Osteoblast (primary cell): ENCODE data around the gene THOP1. TPM values are rescaled to one million over a fixed set of nuclear protein-coding genes. Genes with fewer than 3 reads are reported as not detected.
A peak's percentile ranks its signal among the peaks of the same experiment; 100 is the strongest.

Experiments
- DNase-seq: peaks from one replicate; pipeline ENCODE4 v3.0.0; 2011; ENCODE audit warnings: low spot score, mixed read lengths; ENCODE audit not compliant: insufficient read length; ENCODE audit errors: missing footprints
- H2AFZ ChIP-seq: 2 replicates; pipeline ENCODE4 v1.6.0; 2011; ENCODE audit warnings: mild to moderate bottlenecking, low read length
- H3K27ac ChIP-seq: 2 replicates; pipeline ENCODE4 v1.5.1; 2011; ENCODE audit warnings: mild to moderate bottlenecking, low read depth, low read length, moderate library complexity
- H3K27me3 ChIP-seq: 2 replicates; pipeline ENCODE4 v1.6.0; 2012; ENCODE audit warnings: mild to moderate bottlenecking, control low read depth, inconsistent platforms, low read length, moderate library complexity; ENCODE audit not compliant: insufficient read depth
- H3K36me3 ChIP-seq: 2 replicates; pipeline ENCODE4 v1.5.1; 2011; ENCODE audit warnings: mild to moderate bottlenecking, low read length, control low read depth, moderate library complexity; ENCODE audit not compliant: insufficient read depth
- H3K4me1 ChIP-seq: 2 replicates; pipeline ENCODE4 v1.5.1; 2011; ENCODE audit warnings: mild to moderate bottlenecking, low read length, control low read depth, moderate library complexity; ENCODE audit not compliant: insufficient read depth
- H3K4me2 ChIP-seq: 2 replicates; pipeline ENCODE4 v1.6.0; 2011; ENCODE audit warnings: mild to moderate bottlenecking, low read length; ENCODE audit not compliant: insufficient read depth
- H3K4me3 ChIP-seq: fragments of 200-600 bp; sonication (generic); 3 replicates; pipeline ENCODE4 v1.5.1; 2012; ENCODE audit warnings: mild to moderate bottlenecking, low read length, inconsistent platforms; ENCODE audit not compliant: insufficient read depth
- H3K79me2 ChIP-seq: 2 replicates; pipeline ENCODE4 v1.6.0; 2012; ENCODE audit warnings: mild to moderate bottlenecking, low read length, control low read depth, inconsistent platforms; ENCODE audit not compliant: insufficient read depth
- H3K9me3 ChIP-seq: 2 replicates; pipeline ENCODE4 v1.5.1; 2011; ENCODE audit warnings: low read depth, low read length, control low read depth
- H4K20me1 ChIP-seq: 2 replicates; pipeline ENCODE4 v1.6.0; 2012; ENCODE audit warnings: mild to moderate bottlenecking, low read length, control low read depth; ENCODE audit not compliant: insufficient read depth
- CTCF ChIP-seq: IDR thresholded peaks from 2 replicates; pipeline ENCODE4 v1.5.1; 2011; ENCODE audit warnings: mild to moderate bottlenecking, low read depth, low read length, moderate library complexity; ENCODE audit errors: extremely low read depth
- total RNA-seq: library from RNA; depleted of rRNA; stranded (reverse); fragments of >200 nt; gene quantifications from 2 replicates; pipeline ENCODE4 v1.2.3, GENCODE V29; 2012

Gene THOP1
- total RNA-seq, 1 donor, result 45.6 TPM

DNA sequence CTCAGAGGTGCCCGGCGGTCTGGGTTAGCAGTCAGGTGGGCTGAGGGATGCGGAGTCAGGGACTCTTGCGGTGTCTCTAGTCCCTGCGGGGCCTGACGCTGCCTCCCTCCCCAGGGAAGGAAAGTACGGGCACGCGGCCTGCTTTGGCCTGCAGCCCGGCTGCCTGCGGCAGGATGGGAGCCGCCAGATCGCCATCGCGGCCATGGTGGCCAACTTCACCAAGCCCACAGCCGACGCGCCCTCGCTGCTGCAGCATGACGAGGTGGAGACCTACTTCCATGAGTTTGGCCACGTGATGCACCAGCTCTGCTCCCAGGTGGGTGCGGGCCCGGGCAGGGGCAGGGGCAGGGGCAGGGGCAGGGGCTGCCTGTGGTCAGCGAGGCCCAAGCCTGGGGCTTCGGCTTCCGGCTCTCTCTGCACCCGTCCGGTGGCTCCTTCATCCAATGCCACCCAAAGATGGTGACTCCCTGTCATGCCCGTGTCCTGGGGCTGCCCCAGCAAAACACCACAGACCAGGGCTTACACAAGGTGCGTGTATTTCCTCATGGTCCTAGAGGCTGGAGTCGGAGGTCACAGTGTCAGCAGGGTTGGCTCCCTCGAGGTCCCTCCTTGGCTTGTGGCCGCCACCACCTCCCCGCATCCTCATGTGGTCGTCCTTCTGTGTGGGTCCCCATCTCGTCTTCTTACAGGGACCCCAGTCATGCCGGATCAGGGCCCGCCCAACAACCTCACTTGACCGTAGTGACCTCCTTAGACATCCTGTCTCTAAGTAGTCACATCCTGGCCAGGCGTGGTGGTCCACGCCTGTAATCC lies 23.0 kb downstream of the THOP1 start:
- peak; percentile 76 for DNase-seq
- no peaks in the 10 kb centered on the region for H3K9me3 ChIP-seq
- H3K79me2 ChIP-seq, result no peaks in the 10 kb centered on the region
- no peaks in the 10 kb centered on the region for H4K20me1 ChIP-seq
- no peak overlapping the region for H3K27ac ChIP-seq
- no peaks in the 10 kb centered on the region for H3K4me1 ChIP-seq
- H3K4me3 ChIP-seq, result no peak overlapping the region
- no peaks in the 10 kb centered on the region for H3K27me3 ChIP-seq
- no peak overlapping the region for H2AFZ ChIP-seq
- peaks cover 31% of the 10 kb centered on the region for H3K36me3 ChIP-seq
- no peak overlapping the region for H3K4me2 ChIP-seq
- no peak for TF ChIP-seq CTCF

DNA sequence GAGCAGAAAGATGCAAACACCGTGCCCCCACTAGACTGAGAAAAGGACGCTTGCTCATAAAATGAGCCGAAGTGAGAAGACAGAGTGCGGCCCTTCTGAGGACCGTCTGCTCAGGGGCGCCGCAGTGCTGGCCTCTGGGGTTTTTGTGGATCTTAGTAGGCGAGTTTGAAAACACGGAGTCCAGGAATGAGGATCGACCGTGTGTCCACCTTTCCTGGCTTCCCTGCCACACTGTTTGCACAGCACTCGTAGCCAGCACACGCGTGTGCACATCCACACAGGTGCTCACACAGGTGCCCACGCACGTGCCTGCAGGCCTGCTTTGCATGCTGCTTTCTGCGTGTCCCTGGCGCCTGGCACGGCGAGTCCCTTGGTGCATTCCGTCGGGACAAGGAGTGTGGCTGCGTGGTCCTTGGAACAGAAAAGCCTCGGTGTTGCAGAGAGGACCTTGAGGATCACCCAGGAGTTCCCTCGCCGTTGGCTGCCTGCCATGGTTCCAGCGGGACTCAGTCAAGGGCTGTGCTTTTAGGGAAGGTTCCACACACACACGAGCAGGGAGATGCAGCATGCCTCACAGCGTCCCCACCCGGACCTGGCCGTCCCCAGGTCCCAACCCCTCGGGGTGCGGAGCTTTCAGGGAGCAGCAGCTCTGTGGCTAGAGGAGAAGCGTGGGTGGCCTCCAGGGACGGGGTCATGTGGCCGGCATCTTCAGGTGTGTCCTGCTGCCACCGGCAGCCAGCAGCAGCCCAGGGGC lies 24.3 kb downstream of the THOP1 start:
- peak; percentile 85 for DNase-seq
- Histone ChIP-seq H3K9me3 (no peaks in the 10 kb centered on the region), H3K27ac (no peak overlapping the region), H3K4me2 (no peak overlapping the region), H3K4me3 (no peak overlapping the region), H3K4me1 (no peaks in the 10 kb centered on the region), H4K20me1 (no peaks in the 10 kb centered on the region), H3K36me3 (peaks cover 29% of the 10 kb centered on the region), H3K27me3 (no peaks in the 10 kb centered on the region), H2AFZ (no peak overlapping the region), H3K79me2 (no peaks in the 10 kb centered on the region)
- no peak for TF ChIP-seq CTCF

GRCh38 chr19:2810141-2811091 lies 25.1 kb downstream of the THOP1 start:
- no peaks in the 10 kb centered on the region for H3K4me1 ChIP-seq
- H3K4me3 ChIP-seq, result no peak overlapping the region
- H3K79me2 ChIP-seq, result no peaks in the 10 kb centered on the region
- no peak for TF ChIP-seq CTCF
- H3K4me2 ChIP-seq, result no peak overlapping the region
- no peak overlapping the region for H3K27ac ChIP-seq
- peaks cover 25% of the 10 kb centered on the region for H3K36me3 ChIP-seq
- H3K9me3 ChIP-seq, result no peaks in the 10 kb centered on the region
- no peaks in the 10 kb centered on the region for H3K27me3 ChIP-seq
- peak; percentile 85 for DNase-seq
- no peak overlapping the region for H2AFZ ChIP-seq
- H4K20me1 ChIP-seq, result no peaks in the 10 kb centered on the region
